MM.1S (cell line): Measurements from ENCODE around the gene ADAMTSL2.

ENCODE experiments used
- DNase-seq: peaks from one replicate; pipeline ENCODE4 v3.0.0-alpha.2; 2015
- H2AFZ ChIP-seq: fragments of 300-600 bp; sonication (generic); 2 replicates; pipeline ENCODE4 v1.6.0; 2016; ENCODE audit warnings: antibody characterized with exemption, low read length
- H3F3A ChIP-seq: fragments of 300-600 bp; sonication (generic); 2 replicates; pipeline ENCODE4 v1.6.1; 2016; ENCODE audit warnings: mild to moderate bottlenecking, antibody characterized with exemption, low read length, moderate library complexity, mixed read lengths; ENCODE audit not compliant: insufficient read depth
- H3K27ac ChIP-seq: fragments of 300-600 bp; sonication (generic); 2 replicates; pipeline ENCODE4 v1.5.1; 2016; ENCODE audit warnings: mild to moderate bottlenecking, low read length
- H3K27me3 ChIP-seq: fragments of 300-600 bp; sonication (generic); replicated peaks from 2 replicates; pipeline ENCODE4 v1.6.0; 2016; ENCODE audit warnings: low read length; ENCODE audit not compliant: insufficient read depth
- H3K36me3 ChIP-seq: fragments of 300-600 bp; sonication (generic); replicated peaks from 2 replicates; pipeline ENCODE4 v1.6.1; 2016; ENCODE audit warnings: mild to moderate bottlenecking, low read length, mixed read lengths; ENCODE audit not compliant: insufficient read depth
- H3K4me1 ChIP-seq: fragments of 300-600 bp; sonication (generic); 2 replicates; pipeline ENCODE4 v1.6.1; 2016; ENCODE audit warnings: low read length, mixed read lengths
- H3K4me2 ChIP-seq: fragments of 300-600 bp; sonication (generic); 2 replicates; pipeline ENCODE4 v1.6.0; 2016; ENCODE audit warnings: low read depth, low read length
- H3K4me3 ChIP-seq: fragments of 300-600 bp; sonication (generic); 2 replicates; pipeline ENCODE4 v1.5.1; 2016; ENCODE audit warnings: low read length, mixed read lengths
- H3K79me2 ChIP-seq: fragments of 300-600 bp; sonication (generic); 2 replicates; pipeline ENCODE4 v1.6.1; 2016; ENCODE audit warnings: mixed run types, low read length, mixed read lengths
- H3K9ac ChIP-seq: fragments of 300-600 bp; sonication (generic); 2 replicates; pipeline ENCODE4 v1.6.1; 2016; ENCODE audit warnings: low read length, mixed read lengths
- H3K9me2 ChIP-seq: fragments of 300-600 bp; sonication (generic); replicated peaks from 2 replicates; pipeline ENCODE4 v1.6.1; 2016; ENCODE audit warnings: mild to moderate bottlenecking, low read length, mixed read lengths; ENCODE audit not compliant: insufficient read depth
- H3K9me3 ChIP-seq: fragments of 300-600 bp; sonication (generic); replicated peaks from 2 replicates; pipeline ENCODE4 v1.6.1; 2016; ENCODE audit warnings: mild to moderate bottlenecking, low read length, mixed read lengths; ENCODE audit not compliant: insufficient read depth
- H4K20me1 ChIP-seq: fragments of 300-600 bp; sonication (generic); 2 replicates; pipeline ENCODE4 v1.6.1; 2016; ENCODE audit warnings: mild to moderate bottlenecking, low read length, moderate library complexity, mixed read lengths; ENCODE audit not compliant: insufficient read depth
- CTCF ChIP-seq: fragments of 300-600 bp; sonication (generic); IDR thresholded peaks from 2 replicates; pipeline ENCODE4 v1.5.1; 2016; ENCODE audit warnings: antibody characterized with exemption, low read length, mixed read lengths
- EZH2 ChIP-seq: fragments of 300-600 bp; sonication (generic); optimal IDR thresholded peaks from 2 replicates; pipeline ENCODE3; 2017; ENCODE audit warnings: low read depth, mild to moderate bottlenecking, antibody characterized with exemption, low read length, mixed read lengths
- EZH2phosphoT487 ChIP-seq: fragments of 300-600 bp; sonication (generic); IDR thresholded peaks from 2 replicates; pipeline ENCODE4 v1.6.1; 2018; ENCODE audit warnings: antibody characterized with exemption, low read length

The ADAMTSL2 gene

GRCh38 chr9:133488686-133489252 lies 45.7 kb upstream of the ADAMTSL2 start:
- DNase-seq = no peak
- Histone ChIP-seq H3F3A (no peaks in the 10 kb centered on the region), H3K9me3 (no peaks in the 10 kb centered on the region), H3K9me2 (no peaks in the 10 kb centered on the region), H2AFZ (no peak overlapping the region), H3K4me2 (no peak overlapping the region), H3K36me3 (no peaks in the 10 kb centered on the region), H3K9ac (no peak overlapping the region), H3K27ac (no peak overlapping the region), H4K20me1 (no peaks in the 10 kb centered on the region), H3K79me2 (no peaks in the 10 kb centered on the region), H3K27me3 (peaks cover 87% of the 10 kb centered on the region), H3K4me3 (no peak overlapping the region), H3K4me1 (no peaks in the 10 kb centered on the region)
- TF ChIP-seq EZH2phosphoT487 = no peak

GRCh38 chr9:133489253-133490190 lies 45.0 kb upstream of the ADAMTSL2 start:
- H3K36me3 ChIP-seq = no peaks in the 10 kb centered on the region
- H4K20me1 ChIP-seq = no peaks in the 10 kb centered on the region
- H2AFZ ChIP-seq = no peak overlapping the region
- no peaks in the 10 kb centered on the region for H3K79me2 ChIP-seq
- no peak overlapping the region for H3K9ac ChIP-seq
- H3K4me3 ChIP-seq = no peak overlapping the region
- H3K4me1 ChIP-seq = no peaks in the 10 kb centered on the region
- no peak for DNase-seq
- H3K27ac ChIP-seq = no peak overlapping the region
- H3K27me3 ChIP-seq = peaks cover 89% of the 10 kb centered on the region
- no peaks in the 10 kb centered on the region for H3K9me3 ChIP-seq
- no peaks in the 10 kb centered on the region for H3K9me2 ChIP-seq
- no peaks in the 10 kb centered on the region for H3F3A ChIP-seq
- H3K4me2 ChIP-seq = no peak overlapping the region
- no peak for TF ChIP-seq EZH2
- TF ChIP-seq CTCF = no peak
- no peak for TF ChIP-seq EZH2phosphoT487

GRCh38 chr9:133490201-133490681 lies 44.3 kb upstream of the ADAMTSL2 start:
- Histone ChIP-seq H3K9me2 (no peaks in the 10 kb centered on the region), H3K9me3 (no peaks in the 10 kb centered on the region), H3F3A (no peaks in the 10 kb centered on the region), H3K27ac (no peak overlapping the region), H2AFZ (no peak overlapping the region), H3K9ac (no peak overlapping the region), H3K4me3 (no peak overlapping the region), H4K20me1 (no peaks in the 10 kb centered on the region), H3K27me3 (peaks cover 89% of the 10 kb centered on the region), H3K4me2 (no peak overlapping the region), H3K36me3 (no peaks in the 10 kb centered on the region), H3K4me1 (no peaks in the 10 kb centered on the region), H3K79me2 (no peaks in the 10 kb centered on the region)
- DNase-seq = no peak
- no peak for TF ChIP-seq EZH2phosphoT487
- TF ChIP-seq CTCF = no peak
- TF ChIP-seq EZH2 = no peak
